A549 treated with Mapracorat at 1 μM for 4 hours (cell line): ENCODE data around the gene PEX11B. TPM values are rescaled to one million over a fixed set of nuclear protein-coding genes. Genes with fewer than 3 reads are reported as not detected.

Experiments
- total RNA-seq: library from RNA; stranded (reverse); fragments of 200-300 nt; extraction: Qiagen RNA extraction; gene quantifications from 5 replicates; pipeline ENCODE4 v1.2.3, GENCODE V29; 2022

The PEX11B gene, protein sequence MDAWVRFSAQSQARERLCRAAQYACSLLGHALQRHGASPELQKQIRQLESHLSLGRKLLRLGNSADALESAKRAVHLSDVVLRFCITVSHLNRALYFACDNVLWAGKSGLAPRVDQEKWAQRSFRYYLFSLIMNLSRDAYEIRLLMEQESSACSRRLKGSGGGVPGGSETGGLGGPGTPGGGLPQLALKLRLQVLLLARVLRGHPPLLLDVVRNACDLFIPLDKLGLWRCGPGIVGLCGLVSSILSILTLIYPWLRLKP
- total RNA-seq: 33.2 to 41.4 TPM (median 36.2 TPM) in 5 replicates

DNA sequence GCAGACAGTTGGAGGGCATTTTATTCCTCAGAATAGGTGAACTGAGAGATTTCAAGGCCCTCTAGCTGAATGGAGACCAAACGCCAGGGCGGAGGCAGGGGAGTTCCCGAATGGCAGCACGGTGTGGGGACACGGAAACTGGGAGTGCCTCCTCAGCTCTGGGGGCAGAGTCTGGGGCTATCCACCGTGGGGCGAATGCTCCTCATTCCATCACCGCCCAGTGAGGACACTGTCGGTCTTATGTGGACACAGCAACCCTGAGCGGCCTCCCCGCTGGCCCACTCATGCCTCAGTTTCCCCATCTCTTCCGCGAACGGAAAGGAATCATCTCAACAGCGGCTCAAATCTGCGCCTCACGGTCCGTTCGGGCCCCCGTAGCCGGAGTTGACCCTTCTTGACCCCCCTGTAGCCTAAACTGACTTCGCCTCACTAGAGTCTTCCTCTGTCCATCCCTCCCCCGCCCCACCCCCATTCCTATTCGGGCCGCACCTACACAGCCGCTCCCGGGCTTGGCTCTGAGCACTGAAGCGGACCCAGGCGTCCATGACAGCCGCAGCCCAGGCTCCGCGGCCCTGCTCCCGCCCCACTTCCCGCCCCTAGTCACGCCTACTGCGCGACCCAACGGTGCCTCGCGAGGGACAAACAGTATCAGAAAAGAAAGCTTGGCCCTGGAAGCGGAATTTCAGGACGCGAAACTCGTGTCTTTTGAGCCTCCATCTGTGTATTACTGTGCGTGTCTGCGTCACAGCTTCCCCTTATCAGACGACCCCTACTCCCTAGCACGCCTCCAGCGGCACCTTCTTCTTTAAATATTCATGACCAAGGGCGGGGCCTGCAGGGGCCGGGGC is at the start of gene PEX11B:
TSS of gene PEX11B (minus strand) at position 574 of the 848 bp plus-strand sequence. CDS start at position 545, 29 bp downstream.

GRCh38 chr1:145964328-145965118 is 46.0 kb upstream of the PEX11B start, which contains the start of the genes ANKRD34A and POLR3GL:
ANKRD34A (minus strand) TSS chr1:145964575; CDS start chr1:145961759, 2,816 bp downstream.
POLR3GL (plus strand) TSS chr1:145964690; CDS start chr1:145974866, 10,176 bp downstream.

GRCh38 chr1:145957443-145958319 is 39.2 kb upstream of the PEX11B start, which contains the start of gene LIX1L:
LIX1L (minus strand) TSS chr1:145958017; CDS start chr1:145957927, 90 bp downstream.

DNA sequence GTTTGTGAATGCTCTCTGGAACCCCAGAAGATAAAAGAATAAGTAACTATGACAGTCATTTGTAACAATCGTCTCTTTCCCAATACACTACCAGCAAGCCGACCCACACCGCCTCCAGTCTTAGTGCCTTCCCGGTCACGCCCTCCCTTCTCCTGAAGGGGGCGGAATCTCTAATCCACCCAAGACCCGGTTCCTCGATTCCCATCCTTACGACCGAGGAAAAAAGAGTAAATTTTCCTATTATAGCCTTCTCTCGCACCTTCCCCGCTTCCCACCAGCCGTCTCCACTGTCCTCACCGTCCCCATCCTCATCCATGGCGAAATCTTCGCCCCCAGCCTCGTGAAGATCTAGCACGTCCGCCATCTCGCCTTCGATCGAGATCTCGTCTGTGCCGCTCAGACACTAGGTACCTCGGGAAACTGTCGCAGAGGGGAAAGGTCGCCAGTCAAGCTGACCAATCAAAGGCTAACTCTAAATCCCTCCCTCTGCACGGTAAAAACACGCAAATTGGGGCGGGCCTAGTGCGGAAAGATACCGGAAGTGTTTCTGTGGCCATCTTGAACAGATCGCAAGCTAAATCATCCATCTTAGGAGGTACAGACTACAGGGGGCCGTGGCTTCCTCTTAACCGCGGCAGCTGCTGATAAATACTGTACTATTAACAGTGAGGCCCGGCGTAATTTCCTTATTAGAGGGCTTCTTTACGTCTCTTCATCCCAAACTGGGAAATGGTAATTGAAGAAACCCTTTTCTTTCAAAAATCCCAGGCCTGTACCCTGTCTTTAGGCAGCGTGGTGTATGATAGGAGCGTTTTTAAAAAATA is 8.8 kb upstream of the PEX11B start, which contains the start of gene RBM8A:
TSS of gene RBM8A (minus strand) at position 422 of the 824 bp plus-strand sequence. CDS start at position 364, 58 bp downstream.

DNA sequence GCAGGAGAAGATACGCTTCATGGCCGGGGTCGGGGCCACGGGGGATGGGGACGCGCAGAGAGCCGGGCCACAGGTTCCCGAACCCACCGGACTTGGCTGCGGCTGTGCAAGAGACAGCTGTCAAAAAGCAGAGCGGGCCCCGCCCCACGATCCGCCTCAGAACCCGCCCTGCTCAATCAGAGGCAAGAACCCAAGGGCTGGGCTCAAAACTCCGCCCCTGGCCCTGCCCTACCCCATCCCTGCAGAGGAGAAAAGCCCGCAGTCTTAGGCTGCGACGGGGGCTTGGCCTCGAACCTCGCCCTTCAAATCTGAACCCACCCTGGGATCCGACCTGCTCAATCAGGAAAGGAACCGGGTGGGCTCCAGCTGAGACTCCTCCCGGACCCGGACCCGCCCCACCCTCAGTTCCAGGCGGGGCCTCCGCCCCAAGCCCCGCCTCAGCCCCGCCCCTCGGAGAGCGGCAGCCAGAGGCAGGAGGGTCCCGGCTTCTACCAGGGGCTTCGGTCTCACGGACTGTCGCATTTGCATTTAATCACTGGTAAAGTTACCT is 32.7 kb downstream of the PEX11B start, which contains the start of gene ANKRD35:
TSS of gene ANKRD35 (minus strand) at position 129 of the 550 bp plus-strand sequence. CDS start at position 21, 108 bp downstream.

Other genes with a start within 250 kb of the PEX11B start
- gene PDZK1, start 211.3 kb downstream of the PEX11B start, total RNA-seq: 0.72 to 1.1 TPM (median 0.83 TPM) in 5 replicates
- gene CD160, start 199.2 kb downstream of the PEX11B start, total RNA-seq: not detected in 5 replicates
- gene RNF115, start 94.6 kb downstream of the PEX11B start, total RNA-seq: 12.3 to 13.3 TPM (median 13.1 TPM) in 5 replicates
- gene POLR3C, start 94.5 kb downstream of the PEX11B start, total RNA-seq: 35.4 to 41.4 TPM (median 38.1 TPM) in 5 replicates
- 6.0 to 7.2 TPM (median 7.1 TPM) in 5 replicates for gene NUDT17, start 73.1 kb downstream of the PEX11B start, total RNA-seq
- gene PIAS3, start 59.6 kb downstream of the PEX11B start, total RNA-seq: 34.4 to 41.6 TPM (median 40.6 TPM) in 5 replicates
- gene ANKRD35, start 32.9 kb downstream of the PEX11B start, total RNA-seq: 0.04 to 0.08 TPM (median 0.05 TPM) in 3 of 5 replicates, not detected in the others
- 1.2 to 1.9 TPM (median 1.7 TPM) in 5 replicates for gene ITGA10, start 8.7 kb downstream of the PEX11B start, total RNA-seq
- gene RBM8A, start 8.8 kb upstream of the PEX11B start, total RNA-seq: 224 to 253 TPM (median 231 TPM) in 5 replicates
- gene LIX1L, start 39.3 kb upstream of the PEX11B start, total RNA-seq: 10.3 to 12.0 TPM (median 11.7 TPM) in 5 replicates
- gene ANKRD34A, start 45.9 kb upstream of the PEX11B start, total RNA-seq: 0.21 to 0.42 TPM (median 0.27 TPM) in 5 replicates
- gene POLR3GL, start 46.0 kb upstream of the PEX11B start, total RNA-seq: 9.2 to 13.8 TPM (median 12.7 TPM) in 5 replicates
- 0.16 to 0.36 TPM (median 0.23 TPM) in 5 replicates for gene TXNIP, start 77.9 kb upstream of the PEX11B start, total RNA-seq
- not detected in 5 replicates for gene HJV, start 103.0 kb upstream of the PEX11B start, total RNA-seq
- gene NBPF10, start 226.1 kb upstream of the PEX11B start, total RNA-seq: 0.75 to 0.98 TPM (median 0.95 TPM) in 5 replicates